NB4 (cell line): ENCODE results near the gene DENND11.

Source experiments
- DNase-seq: peaks from one replicate; pipeline ENCODE4 v3.0.0; 2010; ENCODE audit warnings: low read depth
- H3K4me3 ChIP-seq: one replicate; pipeline ENCODE4 v1.5.1; 2011; ENCODE audit warnings: mild to moderate bottlenecking, low read depth, low read length, moderate library complexity
- MYC ChIP-seq: IDR thresholded peaks from 2 replicates; pipeline ENCODE4 v1.6.1; 2011; ENCODE audit warnings: low read depth, low read length
- POLR2A ChIP-seq: IDR thresholded peaks from 2 replicates; pipeline ENCODE4 v1.6.1; 2011; ENCODE audit warnings: mild to moderate bottlenecking; ENCODE audit not compliant: insufficient read length; ENCODE audit errors: extremely low read depth
- TF ChIP-seq, protein P1 (sequence below): IDR thresholded peaks from 2 replicates; pipeline ENCODE4 v1.6.1; 2011; ENCODE audit warnings: low read depth, low read length
- TF ChIP-seq, protein P2 (sequence below): IDR thresholded peaks from one replicate; pipeline ENCODE4 v1.5.1; 2012; ENCODE audit warnings: low read depth, low read length

The DENND11 gene

DNA sequence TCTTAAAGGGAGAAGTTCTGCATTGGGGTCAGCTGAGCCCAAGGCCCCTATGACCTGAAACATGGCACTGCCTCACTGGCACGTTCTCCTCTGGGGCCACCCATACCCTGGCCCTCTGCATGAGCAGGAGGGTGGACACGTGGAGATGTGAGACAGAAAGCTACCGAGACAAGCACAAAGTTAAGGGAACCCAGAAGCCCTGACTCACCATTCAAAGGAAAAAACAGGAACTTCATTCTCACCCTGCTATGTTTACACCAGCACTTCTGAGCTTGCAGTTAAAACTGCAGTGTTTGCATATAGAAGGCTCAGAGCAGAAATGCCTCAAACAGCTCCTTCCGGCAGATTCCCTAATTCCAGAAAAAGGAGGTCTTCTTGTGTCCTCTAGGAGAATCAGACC lies 41.7 kb downstream of the DENND11 start:
- H3K4me3 ChIP-seq: no peak overlapping the region
- TF ChIP-seq POLR2A (no peak), MYC (peak; percentile 88)
- TF ChIP-seq, protein P1, sequence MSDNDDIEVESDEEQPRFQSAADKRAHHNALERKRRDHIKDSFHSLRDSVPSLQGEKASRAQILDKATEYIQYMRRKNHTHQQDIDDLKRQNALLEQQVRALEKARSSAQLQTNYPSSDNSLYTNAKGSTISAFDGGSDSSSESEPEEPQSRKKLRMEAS: peak; percentile 94
- DNase-seq: peak; percentile 85

DNA sequence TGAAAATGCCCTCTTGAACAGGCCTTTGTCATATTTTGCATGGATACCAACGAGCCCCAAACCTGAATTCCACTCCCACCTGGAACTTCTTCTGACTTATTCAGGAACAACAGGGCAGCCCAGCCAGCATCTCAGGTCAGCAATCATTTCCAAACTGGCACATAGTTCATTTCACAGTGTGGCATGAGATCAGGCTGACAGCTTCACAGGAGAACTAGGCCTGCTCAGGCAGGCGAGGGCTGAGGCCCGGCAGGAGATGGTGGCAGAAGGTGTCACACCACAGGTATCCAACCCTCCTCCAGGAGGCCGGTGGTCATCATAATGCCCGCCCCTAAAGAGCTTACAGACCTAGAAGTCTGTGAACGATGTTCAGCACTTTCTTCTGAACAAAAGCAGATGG lies 42.5 kb downstream of the DENND11 start:
- H3K4me3 ChIP-seq: no peak overlapping the region
- TF ChIP-seq POLR2A: no peak
- TF ChIP-seq, protein P1: no peak
- TF ChIP-seq, protein P2, sequence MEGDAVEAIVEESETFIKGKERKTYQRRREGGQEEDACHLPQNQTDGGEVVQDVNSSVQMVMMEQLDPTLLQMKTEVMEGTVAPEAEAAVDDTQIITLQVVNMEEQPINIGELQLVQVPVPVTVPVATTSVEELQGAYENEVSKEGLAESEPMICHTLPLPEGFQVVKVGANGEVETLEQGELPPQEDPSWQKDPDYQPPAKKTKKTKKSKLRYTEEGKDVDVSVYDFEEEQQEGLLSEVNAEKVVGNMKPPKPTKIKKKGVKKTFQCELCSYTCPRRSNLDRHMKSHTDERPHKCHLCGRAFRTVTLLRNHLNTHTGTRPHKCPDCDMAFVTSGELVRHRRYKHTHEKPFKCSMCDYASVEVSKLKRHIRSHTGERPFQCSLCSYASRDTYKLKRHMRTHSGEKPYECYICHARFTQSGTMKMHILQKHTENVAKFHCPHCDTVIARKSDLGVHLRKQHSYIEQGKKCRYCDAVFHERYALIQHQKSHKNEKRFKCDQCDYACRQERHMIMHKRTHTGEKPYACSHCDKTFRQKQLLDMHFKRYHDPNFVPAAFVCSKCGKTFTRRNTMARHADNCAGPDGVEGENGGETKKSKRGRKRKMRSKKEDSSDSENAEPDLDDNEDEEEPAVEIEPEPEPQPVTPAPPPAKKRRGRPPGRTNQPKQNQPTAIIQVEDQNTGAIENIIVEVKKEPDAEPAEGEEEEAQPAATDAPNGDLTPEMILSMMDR: no peak
- no peak for TF ChIP-seq MYC
- no peak for DNase-seq

DNA sequence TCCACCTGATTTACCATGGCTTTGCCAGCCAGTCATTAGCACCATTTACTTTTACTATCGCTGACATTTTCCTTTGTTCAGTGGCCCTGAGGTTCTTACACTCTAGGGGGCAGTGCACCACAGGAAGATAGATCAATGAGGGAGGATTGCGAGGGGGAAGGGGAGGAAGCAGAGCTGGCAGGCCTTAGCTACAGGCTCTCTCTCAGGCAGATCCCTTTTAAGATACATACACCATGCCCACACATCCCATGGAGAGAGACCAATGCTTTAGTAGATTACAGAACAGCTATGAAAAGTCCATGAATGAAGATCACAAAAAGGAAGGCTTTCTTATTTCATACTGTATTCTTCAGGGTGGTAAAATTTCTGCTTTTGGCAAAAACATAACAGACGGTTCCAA lies 47.4 kb downstream of the DENND11 start:
- no peak overlapping the region for H3K4me3 ChIP-seq
- DNase-seq: peak; percentile 87
- TF ChIP-seq, protein P1: no peak
- TF ChIP-seq, protein P2: peak; percentile 92
- TF ChIP-seq MYC (peak; percentile 43; the same call in 1 of the 2 replicates), POLR2A (no peak)

DNA sequence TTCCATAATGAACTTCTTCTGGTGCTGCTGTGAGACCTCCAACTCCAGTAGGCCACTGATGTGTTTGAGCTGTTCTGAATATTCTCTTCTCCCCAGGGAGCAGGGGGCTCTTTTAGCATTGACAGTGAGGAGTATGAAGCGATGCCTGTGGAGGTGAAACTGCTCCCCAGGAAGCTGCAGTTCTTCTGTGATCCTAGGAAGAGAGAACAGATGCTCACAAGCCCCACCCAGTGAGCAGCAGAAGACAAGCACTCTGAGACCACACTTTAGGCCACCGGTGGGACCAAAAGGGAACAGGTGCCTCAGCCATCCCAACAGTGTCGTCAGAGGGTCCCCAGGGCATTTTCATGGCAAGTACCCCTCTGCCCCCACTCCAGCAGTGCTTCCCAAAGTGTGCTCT lies 49.3 kb downstream of the DENND11 start:
- DNase-seq: no peak
- TF ChIP-seq MYC: no peak
- TF ChIP-seq POLR2A: no peak
- TF ChIP-seq, protein P2: no peak
- TF ChIP-seq, protein P1: no peak
- no peak overlapping the region for H3K4me3 ChIP-seq
